Heart left ventricle (tissue), 16 donors: ENCODE measurements around the gene PFKFB4. TPM values are rescaled to one million over a fixed set of nuclear protein-coding genes. Genes with fewer than 3 reads are reported as not detected.

ENCODE experiments used
- ATAC-seq, 4 donors: fragments of 200-7000 bp; cut with Tn5 transposase; one replicate each; pipeline ENCODE4 v1.9.1; 2020 to 2022; ENCODE audit warnings: moderate library complexity in 4 of 4, mild to moderate bottlenecking in 3 of 4, moderate number of reproducible peaks in 1 of 4
- DNase-seq, 5 donors: peaks; one replicate each; pipeline ENCODE4 v3.0.0-alpha.2; 2020
- H3K27ac ChIP-seq, 12 donors: fragments of 200-600 bp; sonication (generic) in 4 of 12; one replicate each; pipeline versions ENCODE4 v1.5.0 to v1.8.0; 2016 to 2022; ENCODE audit warnings: mild to moderate bottlenecking in 2 of 12
- H3K27me3 ChIP-seq, 9 donors: fragments of 200-600 bp; sonication (generic) in 2 of 9; one replicate each; pipeline versions ENCODE4 v1.5.1 to v1.8.0; 2016 to 2022; ENCODE audit warnings: mild to moderate bottlenecking in 3 of 9
- H3K36me3 ChIP-seq, 9 donors: fragments of 200-600 bp; sonication (generic) in 2 of 9; one replicate each; pipeline versions ENCODE4 v1.5.0 to v1.8.0; 2018 to 2022; ENCODE audit warnings: mild to moderate bottlenecking in 2 of 9
- H3K4me1 ChIP-seq, 12 donors: fragments of 200-600 bp; sonication (generic) in 4 of 12; one replicate each; pipeline versions ENCODE4 v1.5.0 to v1.8.0; 2016 to 2022; ENCODE audit warnings: mild to moderate bottlenecking in 3 of 12
- H3K4me3 ChIP-seq, 12 donors: fragments of 200-600 bp; sonication (generic) in 4 of 12; one replicate each; pipeline versions ENCODE4 v1.5.0 to v1.8.0; 2017 to 2022; ENCODE audit warnings: mild to moderate bottlenecking in 9 of 12, moderate library complexity in 4 of 12
- H3K9me3 ChIP-seq, 12 donors: fragments of 200-600 bp; sonication (generic) in 4 of 12; one replicate each; pipeline versions ENCODE4 v1.5.0 to v1.8.0; 2016 to 2022; ENCODE audit warnings: mild to moderate bottlenecking in 1 of 12
- POLR2A ChIP-seq, 2 donors: fragments of 450-650 bp; IDR thresholded peaks; one replicate each; pipeline ENCODE4 v1.6.1; 2017; ENCODE audit warnings: antibody characterized with exemption in 2 of 2, mild to moderate bottlenecking in 2 of 2, moderate library complexity in 2 of 2
- WGBS, 4 donors: extraction: QIAGEN DNeasy Blood & Tissue Kit in 2 of 4; methylation state at CpG; one replicate each; pipeline versions ENCODE4 v1.1.5 to v1.1.7; 2013 to 2018; 5-methylcytosine and 5-hydroxymethylcytosine counted together
- intact Hi-C, 10 donors: fragments of 100-400 bp; cut with DNase I; formaldehyde crosslinking; loops; one replicate each; pipeline versions ENCODE4 v1.11.1 to v1.14.2; 2022
- polyA plus RNA-seq, 2 donors: library from polyadenylated mRNA; stranded (reverse); fragments of 200-250 nt; gene quantifications; one replicate each; pipeline ENCODE4 v1.2.3, GENCODE V29; 2013
- total RNA-seq, 9 donors: library from RNA; depleted of rRNA in 2 of 9; stranded (reverse); fragments of >200 nt in 2 of 9; fragmentation: NEBNext Ultra II Directional in 3 of 9; extraction: Animal tissue kit (Norgen Biotek cat#: 25700) in 3 of 9; gene quantifications; one replicate each; pipeline versions ENCODE4 v1.1.0 to v1.2.4, GENCODE V29; 2016 to 2023
- TF ChIP-seq, protein P1 (sequence below), 12 donors: fragments of 200-600 bp; sonication (generic) in 4 of 12; IDR thresholded peaks; one replicate each; pipeline versions ENCODE4 v1.5.0 to v1.8.0; 2018 to 2022; ENCODE audit warnings: antibody characterized with exemption in 12 of 12, mild to moderate bottlenecking in 5 of 12
- donor health status: ischemic (EF 13 %, LVEDD 7.1; RV severe dilation, severe dysfunction).
- donor health status: healthy with polysubstance abuse.
- donor health status: DM: no; HTN: yes; CAD: no.
- donor health status: DM: no; HTN: no; CAD: no.
- donor health status: ischemic (EF 25% LVEDD 6.9; RV normal size, moderate dysfunction).
- donor health status: ischemic (EF 25% LVEDD 5.7; RV mildly dilated, moderate dysfunction).
- donor health status: healthy.
- donor health status: DM: yes; HTN: yes; CAD: no.
- donor health status: ischemic (EF 35%, LVEDD 5.7; RV mildly dilated, moderate dysfunction).
- donor health status: nonischemic (EF 11% LVEDD 7.7; RV severe dilation, severe dysfunction).
- donor health status: DM: yes; HTN: yes; CAD: no.
- donor health status: PGD.
- donor health status: ischemic (EF 29% LVEDD 5.4; RV normal size, mild dysfunction).
- donor health status: nonischemic (EF 23%, LVEDD 6.1; RV moderate dilation, normal function).

PFKFB4 gene
- total and polyA plus RNA-seq, 11 donors: 0.44 to 9.1 (median 1.2) TPM

DNA sequence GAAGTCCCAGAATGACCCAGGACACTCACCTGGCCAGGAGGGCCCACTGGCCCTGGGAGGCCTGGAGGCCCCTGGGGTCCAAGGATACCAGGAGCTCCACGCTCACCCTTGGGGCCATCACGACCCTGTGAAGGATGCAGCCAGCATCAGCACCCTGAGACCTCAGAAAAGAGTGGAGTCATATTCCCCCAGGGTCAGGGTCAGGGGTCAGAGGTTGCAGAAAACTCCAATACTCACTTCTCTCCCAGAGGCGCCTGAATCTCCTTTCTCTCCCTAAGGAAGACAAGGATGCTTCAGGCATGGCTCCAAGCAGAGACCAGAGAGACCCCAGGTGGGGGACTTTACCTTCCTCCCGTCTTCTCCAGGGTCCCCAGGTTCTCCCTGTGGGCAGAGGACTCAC lies 20.0 kb upstream of the PFKFB4 start:
- Histone ChIP-seq H3K36me3 (peaks cover 0 to 19% (median 0%) of the 10 kb centered on the region in 9 donors), H3K27me3 (no peaks in the 10 kb centered on the region), H3K9me3 (no peaks in the 10 kb centered on the region), H3K27ac (no peak overlapping the region), H3K4me3 (no peak overlapping the region), H3K4me1 (no peaks in the 10 kb centered on the region)
- WGBS, 4 donors: 78 to 91% (median 84%) methylated on average over 4 of the region's 4 CpGs
- DNase-seq (no peak), ATAC-seq (no peak)
- intact Hi-C loops: no loop called here
- TF ChIP-seq POLR2A (IDR thresholded peaks at IDR 0.05): no peak
- TF ChIP-seq, protein P1, sequence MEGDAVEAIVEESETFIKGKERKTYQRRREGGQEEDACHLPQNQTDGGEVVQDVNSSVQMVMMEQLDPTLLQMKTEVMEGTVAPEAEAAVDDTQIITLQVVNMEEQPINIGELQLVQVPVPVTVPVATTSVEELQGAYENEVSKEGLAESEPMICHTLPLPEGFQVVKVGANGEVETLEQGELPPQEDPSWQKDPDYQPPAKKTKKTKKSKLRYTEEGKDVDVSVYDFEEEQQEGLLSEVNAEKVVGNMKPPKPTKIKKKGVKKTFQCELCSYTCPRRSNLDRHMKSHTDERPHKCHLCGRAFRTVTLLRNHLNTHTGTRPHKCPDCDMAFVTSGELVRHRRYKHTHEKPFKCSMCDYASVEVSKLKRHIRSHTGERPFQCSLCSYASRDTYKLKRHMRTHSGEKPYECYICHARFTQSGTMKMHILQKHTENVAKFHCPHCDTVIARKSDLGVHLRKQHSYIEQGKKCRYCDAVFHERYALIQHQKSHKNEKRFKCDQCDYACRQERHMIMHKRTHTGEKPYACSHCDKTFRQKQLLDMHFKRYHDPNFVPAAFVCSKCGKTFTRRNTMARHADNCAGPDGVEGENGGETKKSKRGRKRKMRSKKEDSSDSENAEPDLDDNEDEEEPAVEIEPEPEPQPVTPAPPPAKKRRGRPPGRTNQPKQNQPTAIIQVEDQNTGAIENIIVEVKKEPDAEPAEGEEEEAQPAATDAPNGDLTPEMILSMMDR (IDR thresholded peaks at IDR 0.05): no peak

DNA sequence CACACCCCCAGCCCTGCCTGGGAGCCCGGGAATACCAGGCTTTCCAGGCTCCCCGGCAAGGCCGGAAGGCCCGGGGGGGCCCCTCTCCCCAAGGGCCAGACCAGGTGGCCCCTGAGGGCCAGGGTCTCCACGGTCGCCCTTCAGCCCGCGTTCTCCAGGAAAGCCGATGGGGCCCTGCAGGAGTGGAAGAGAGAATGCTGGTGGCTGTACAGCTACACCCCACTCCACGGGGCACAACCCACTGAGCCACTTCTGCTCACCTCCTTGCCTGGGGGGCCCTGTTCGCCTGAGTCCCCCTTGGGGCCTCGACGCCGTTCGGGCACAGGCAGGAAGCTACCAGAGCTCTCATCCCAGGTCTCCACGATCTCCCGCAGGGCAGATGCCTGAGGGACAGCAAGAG lies 18.8 kb upstream of the PFKFB4 start:
- intact Hi-C loops: no loop called here
- WGBS, 4 donors: 79 to 92% (median 87%) methylated on average over 13 to 17 of the region's 17 CpGs
- no peak for DNase-seq
- ATAC-seq: no peak
- no peaks in the 10 kb centered on the region for H3K27me3 ChIP-seq
- H3K9me3 ChIP-seq: no peaks in the 10 kb centered on the region
- H3K4me3 ChIP-seq: no peak overlapping the region
- H3K36me3 ChIP-seq: peaks cover 0 to 19% (median 0%) of the 10 kb centered on the region in 9 donors
- TF ChIP-seq POLR2A (IDR thresholded peaks at IDR 0.05): no peak
- TF ChIP-seq, protein P1 (IDR thresholded peaks at IDR 0.05): no peak
- no peaks in the 10 kb centered on the region for H3K4me1 ChIP-seq
- no peak overlapping the region for H3K27ac ChIP-seq

DNA sequence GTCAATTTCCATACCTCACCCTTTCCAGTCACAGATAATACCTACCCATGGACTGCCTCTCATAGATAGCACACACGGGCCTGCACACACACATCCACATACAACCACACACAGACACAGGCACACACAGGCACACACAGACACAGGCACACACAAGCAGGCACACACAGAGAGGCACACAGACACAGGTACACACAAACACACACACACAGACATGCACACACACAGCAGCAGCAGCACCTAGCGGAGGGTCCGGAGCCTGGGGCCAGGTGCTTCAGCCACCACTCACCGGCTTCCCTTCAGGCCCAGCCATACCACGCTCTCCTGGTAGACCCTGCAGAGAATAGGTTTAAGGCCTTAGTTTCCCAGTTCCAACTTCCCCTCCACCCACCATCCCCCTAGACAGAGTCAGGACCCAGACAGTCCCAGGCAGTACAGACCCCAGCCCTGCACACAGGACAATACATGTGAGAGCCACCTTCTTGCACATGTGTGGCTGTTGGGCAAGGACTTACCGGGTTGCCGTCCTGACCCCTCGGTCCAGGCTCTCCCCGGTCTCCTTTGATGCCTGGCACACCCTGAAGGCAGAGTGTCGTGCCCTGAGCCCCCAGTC lies 17.5 kb upstream of the PFKFB4 start:
- ATAC-seq: no peak
- TF ChIP-seq, protein P1 (IDR thresholded peaks at IDR 0.05): no peak
- no peak for TF ChIP-seq POLR2A (IDR thresholded peaks at IDR 0.05)
- intact Hi-C loops: no loop called here
- Histone ChIP-seq H3K9me3 (no peaks in the 10 kb centered on the region), H3K4me1 (no peaks in the 10 kb centered on the region), H3K36me3 (peaks cover 0 to 19% (median 0%) of the 10 kb centered on the region in 9 donors), H3K27me3 (no peaks in the 10 kb centered on the region), H3K27ac (no peak overlapping the region), H3K4me3 (no peak overlapping the region)
- WGBS, 4 donors: 91 to 95% (median 93%) methylated on average over 7 to 10 of the region's 10 CpGs
- no peak for DNase-seq

DNA sequence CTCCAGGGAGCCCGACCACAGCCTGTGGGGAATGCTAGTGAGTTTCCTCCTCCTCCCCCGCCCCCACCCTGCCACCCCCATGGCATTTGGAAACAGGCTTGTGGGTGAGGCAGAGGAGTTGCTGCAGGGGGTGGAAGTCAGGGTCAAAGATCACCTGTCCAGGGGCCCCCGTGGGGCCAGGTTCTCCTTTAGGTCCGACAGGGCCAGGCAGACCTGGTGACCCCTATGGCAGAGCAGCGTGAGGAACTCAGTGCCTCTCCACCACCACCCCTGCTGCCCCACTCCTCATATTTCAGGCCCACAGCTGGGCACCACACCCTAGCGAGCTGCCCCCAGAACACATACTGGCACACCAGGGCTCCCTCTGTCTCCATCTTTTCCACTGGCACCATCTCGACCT lies 15.9 kb upstream of the PFKFB4 start:
- WGBS, 4 donors: 87 to 92% (median 88%) methylated on average over 5 to 7 of the region's 7 CpGs
- ATAC-seq (no peak), DNase-seq (no peak)
- Histone ChIP-seq H3K9me3 (no peaks in the 10 kb centered on the region), H3K27me3 (no peaks in the 10 kb centered on the region), H3K4me3 (no peak overlapping the region), H3K4me1 (no peaks in the 10 kb centered on the region), H3K27ac (no peak overlapping the region), H3K36me3 (peaks cover 0 to 7% (median 0%) of the 10 kb centered on the region in 9 donors)
- intact Hi-C loops: no loop called here
- no peak for TF ChIP-seq POLR2A (IDR thresholded peaks at IDR 0.05)
- TF ChIP-seq, protein P1 (IDR thresholded peaks at IDR 0.05): no peak
